OCI-LY3 (cell line): ENCODE measurements around the gene PNPLA7.

Source experiments
- EZH2phosphoT487 ChIP-seq: fragments of 200-600 bp; shearing (Covaris generic); IDR thresholded peaks from 2 replicates; pipeline ENCODE4 v1.6.1; 2018; ENCODE audit warnings: antibody characterized with exemption, mixed run types, low read depth
- TF ChIP-seq, protein P1 (sequence below): fragments of 200-600, 300-600 bp; sonication (generic); IDR thresholded peaks from 2 replicates; pipeline ENCODE4 v1.5.1; 2014; ENCODE audit warnings: antibody characterized with exemption, low read length, low read depth

DNA sequence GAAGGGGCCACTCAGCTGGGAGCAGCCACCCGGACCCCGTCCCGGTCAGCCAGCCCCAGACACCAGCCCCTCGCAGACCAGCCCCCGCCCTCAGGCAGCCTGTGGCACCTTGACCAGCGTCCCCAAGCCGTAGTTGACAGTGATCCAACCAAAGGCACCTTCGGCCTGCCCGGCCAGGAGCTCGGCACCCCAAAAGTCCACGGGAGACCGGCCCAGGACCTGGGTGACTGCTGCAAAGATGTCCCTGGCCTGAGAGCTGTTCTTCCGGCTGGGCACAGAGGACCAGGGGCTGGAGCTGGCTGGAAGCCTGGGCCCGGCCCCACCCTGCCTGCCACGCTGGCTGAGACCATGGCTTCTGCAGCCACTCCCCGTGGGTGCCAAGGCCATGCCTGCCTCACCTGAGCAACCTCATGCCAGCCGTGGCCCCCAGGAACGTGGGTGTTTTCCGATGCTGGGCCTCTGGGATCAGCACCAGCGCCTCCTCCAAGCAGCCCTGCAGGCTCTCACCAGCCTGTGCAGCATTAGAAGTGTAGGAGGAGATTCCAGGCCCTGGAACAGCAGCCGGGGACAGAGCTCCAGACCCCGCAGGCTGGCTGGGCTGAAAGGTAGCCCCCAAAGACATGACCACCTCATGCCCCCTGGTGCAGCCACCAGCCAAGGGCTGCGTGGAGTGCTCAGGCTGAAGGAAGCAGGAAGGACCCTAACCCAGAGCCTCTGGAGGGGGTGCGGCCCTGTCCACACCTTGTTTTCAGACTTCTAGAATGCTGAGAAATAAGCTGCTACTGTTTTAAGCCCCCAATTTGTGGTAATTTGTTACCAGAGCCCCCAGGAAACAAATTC lies 113.2 kb downstream of the PNPLA7 start:
- TF ChIP-seq, protein P1, sequence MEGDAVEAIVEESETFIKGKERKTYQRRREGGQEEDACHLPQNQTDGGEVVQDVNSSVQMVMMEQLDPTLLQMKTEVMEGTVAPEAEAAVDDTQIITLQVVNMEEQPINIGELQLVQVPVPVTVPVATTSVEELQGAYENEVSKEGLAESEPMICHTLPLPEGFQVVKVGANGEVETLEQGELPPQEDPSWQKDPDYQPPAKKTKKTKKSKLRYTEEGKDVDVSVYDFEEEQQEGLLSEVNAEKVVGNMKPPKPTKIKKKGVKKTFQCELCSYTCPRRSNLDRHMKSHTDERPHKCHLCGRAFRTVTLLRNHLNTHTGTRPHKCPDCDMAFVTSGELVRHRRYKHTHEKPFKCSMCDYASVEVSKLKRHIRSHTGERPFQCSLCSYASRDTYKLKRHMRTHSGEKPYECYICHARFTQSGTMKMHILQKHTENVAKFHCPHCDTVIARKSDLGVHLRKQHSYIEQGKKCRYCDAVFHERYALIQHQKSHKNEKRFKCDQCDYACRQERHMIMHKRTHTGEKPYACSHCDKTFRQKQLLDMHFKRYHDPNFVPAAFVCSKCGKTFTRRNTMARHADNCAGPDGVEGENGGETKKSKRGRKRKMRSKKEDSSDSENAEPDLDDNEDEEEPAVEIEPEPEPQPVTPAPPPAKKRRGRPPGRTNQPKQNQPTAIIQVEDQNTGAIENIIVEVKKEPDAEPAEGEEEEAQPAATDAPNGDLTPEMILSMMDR = no peak
- TF ChIP-seq EZH2phosphoT487 = no peak
